ENCODE data around the gene DDC. TPM values are rescaled to one million over a fixed set of nuclear protein-coding genes. Genes with fewer than 3 reads are reported as not detected.

The DDC gene
- total and polyA plus RNA-seq, 2 donors (not counting 1 experiment from before 2014, with no cell fraction given) = not detected

GRCh38 chr7:50592940-50593339 lies 27.7 kb upstream of the DDC start:
- no peak for DNase-seq
- H3K9me3 ChIP-seq (ENCODE audit: control extremely low read depth in 1 of 3, control insufficient read depth in 2 of 3, insufficient read depth in 1 of 3, low read length in 2 of 3) = peaks cover 0 to 4% (median 0%) of the 10 kb centered on the region in 3 donors
- H4K20me1 ChIP-seq (ENCODE audit: control insufficient read depth, insufficient read depth, low read length, poor library complexity, severe bottlenecking) = no peaks in the 10 kb centered on the region
- no peaks in the 10 kb centered on the region for H3K4me1 ChIP-seq (ENCODE audit: control insufficient read depth in 2 of 2, insufficient read depth in 2 of 2, low read length in 2 of 2)
- Mint-ChIP-seq H3K27ac (no peak overlapping the region), H3K4me3 (no peak overlapping the region), H3K4me1 (no peaks in the 10 kb centered on the region), H3K9me3 (ENCODE audit: insufficient read depth) (no peaks in the 10 kb centered on the region), H3K27me3 (peaks cover 39% of the 10 kb centered on the region)
- ChIA-PET CTCF (no interaction called here), POLR2A (interaction anchor here (0.6 kb wide), 1 partner anchor 74 kb away, joined by 6 read pairs; no protein-coding TSS in a partner anchor)
- no peak overlapping the region for H3K9ac ChIP-seq (ENCODE audit: low read length)
- no peak for ATAC-seq (ENCODE audit: low read depth)
- no peak overlapping the region for H3K27ac ChIP-seq (ENCODE audit: low read length in 2 of 2)
- no peaks in the 10 kb centered on the region for H3K27me3 ChIP-seq (replicated peaks in 1 of 4; ENCODE audit: control extremely low read depth in 1 of 4, control insufficient read depth in 3 of 4, insufficient read depth in 4 of 4, low read length in 3 of 4)
- intact Hi-C loops (cut with micrococcal nuclease) = no loop called here
- 93% methylated on average over 13 of the region's 13 CpGs for WGBS (ENCODE audit: insufficient coverage)
- no peak overlapping the region for H3K4me3 ChIP-seq (ENCODE audit: control extremely low read depth in 1 of 5, extremely low read depth in 1 of 5, insufficient read depth in 1 of 5, low read depth in 2 of 5, low read length in 4 of 5)
- H3K79me2 ChIP-seq (ENCODE audit: control insufficient read depth, insufficient read depth, low read length) = no peaks in the 10 kb centered on the region
- TF ChIP-seq EZH2 (IDR thresholded peaks at IDR 0.05; ENCODE audit: borderline replicate concordance, insufficient read depth, low read depth, low read length, poor library complexity, severe bottlenecking) = no peak
- no peak for TF ChIP-seq CTCF (IDR thresholded peaks at IDR 0.05)
- H3K36me3 ChIP-seq (replicated peaks in 1 of 2; ENCODE audit: control extremely low read depth in 1 of 2, control insufficient read depth in 1 of 2, extremely low read depth in 1 of 2, insufficient read depth in 2 of 2, low read length in 1 of 2) = no peaks in the 10 kb centered on the region
- H2AFZ ChIP-seq (ENCODE audit: insufficient read depth, low read depth, low read length, poor library complexity, severe bottlenecking) = no peak overlapping the region
- no peak overlapping the region for H3K4me2 ChIP-seq (replicated peaks; ENCODE audit: low read depth, low read length, poor library complexity, severe bottlenecking)

GRCh38 chr7:50591480-50592438 lies 26.6 kb upstream of the DDC start:
- Mint-ChIP-seq H3K27ac (no peak overlapping the region), H3K4me3 (no peak overlapping the region), H3K4me1 (no peaks in the 10 kb centered on the region), H3K27me3 (peaks cover 45% of the 10 kb centered on the region), H3K9me3 (ENCODE audit: insufficient read depth) (no peaks in the 10 kb centered on the region)
- Histone ChIP-seq H3K27ac (ENCODE audit: low read length in 2 of 2) (no peak overlapping the region), H2AFZ (ENCODE audit: insufficient read depth, low read depth, low read length, poor library complexity, severe bottlenecking) (no peak overlapping the region), H4K20me1 (ENCODE audit: control insufficient read depth, insufficient read depth, low read length, poor library complexity, severe bottlenecking) (no peaks in the 10 kb centered on the region), H3K9ac (ENCODE audit: low read length) (no peak overlapping the region), H3K27me3 (replicated peaks in 1 of 4; ENCODE audit: control extremely low read depth in 1 of 4, control insufficient read depth in 3 of 4, insufficient read depth in 4 of 4, low read length in 3 of 4) (no peaks in the 10 kb centered on the region), H3K4me1 (ENCODE audit: control insufficient read depth in 2 of 2, insufficient read depth in 2 of 2, low read length in 2 of 2) (no peaks in the 10 kb centered on the region), H3K36me3 (replicated peaks in 1 of 2; ENCODE audit: control extremely low read depth in 1 of 2, control insufficient read depth in 1 of 2, extremely low read depth in 1 of 2, insufficient read depth in 2 of 2, low read length in 1 of 2) (no peaks in the 10 kb centered on the region), H3K4me3 (ENCODE audit: control extremely low read depth in 1 of 5, extremely low read depth in 1 of 5, insufficient read depth in 1 of 5, low read depth in 2 of 5, low read length in 4 of 5) (no peak overlapping the region), H3K9me3 (ENCODE audit: control extremely low read depth in 1 of 3, control insufficient read depth in 2 of 3, insufficient read depth in 1 of 3, low read length in 2 of 3) (peaks cover 0 to 3% (median 0%) of the 10 kb centered on the region in 3 donors), H3K79me2 (ENCODE audit: control insufficient read depth, insufficient read depth, low read length) (no peaks in the 10 kb centered on the region), H3K4me2 (replicated peaks; ENCODE audit: low read depth, low read length, poor library complexity, severe bottlenecking) (no peak overlapping the region)
- DNase-seq (no peak), ATAC-seq (ENCODE audit: low read depth) (no peak)
- CTCF ChIA-PET = no interaction called here
- WGBS (ENCODE audit: insufficient coverage) = 72% methylated on average over 13 of the region's 21 CpGs
- no peak for TF ChIP-seq EZH2 (IDR thresholded peaks at IDR 0.05; ENCODE audit: borderline replicate concordance, insufficient read depth, low read depth, low read length, poor library complexity, severe bottlenecking)
- TF ChIP-seq CTCF (IDR thresholded peaks at IDR 0.05) = no peak
- POLR2A ChIA-PET = no interaction called here
- intact Hi-C loops (cut with micrococcal nuclease) = no loop called here
